ENCODE results near the gene TNS1.

TNS1 gene

GRCh38 chr2:217832115-217832514 lies 170.7 kb downstream of the TNS1 start:
- Mint-ChIP-seq H3K27me3 (peaks cover 1% of the 10 kb centered on the region), H3K9me3 (no peaks in the 10 kb centered on the region)

GRCh38 chr2:217831306-217831705 lies 171.5 kb downstream of the TNS1 start:
- peaks cover 55% of the 10 kb centered on the region for H3K4me1 Mint-ChIP-seq (ENCODE audit: low read depth)
- no peaks in the 10 kb centered on the region for H3K9me3 Mint-ChIP-seq
- peaks cover 5% of the 10 kb centered on the region for H3K27me3 Mint-ChIP-seq
- H3K36me3 Mint-ChIP-seq (ENCODE audit: low read depth): peaks cover 73% of the 10 kb centered on the region
- H3K4me3 Mint-ChIP-seq: no peak overlapping the region
- intact Hi-C loops (cut with micrococcal nuclease): no loop called here
- peak overlapping the region; percentile 9 for H3K27ac Mint-ChIP-seq

More at GRCh38 chr2:217832115-217832514, 170.7 kb downstream of the TNS1 start:
- Mint-ChIP-seq H3K4me3 (no peak overlapping the region), H3K36me3 (ENCODE audit: low read depth) (peaks cover 74% of the 10 kb centered on the region), H3K27ac (no peak overlapping the region), H3K4me1 (ENCODE audit: low read depth) (peaks cover 55% of the 10 kb centered on the region)
- intact Hi-C loops (cut with micrococcal nuclease): no loop called here

- H3K36me3 Mint-ChIP-seq (ENCODE audit: low read depth): peaks cover 74% of the 10 kb centered on the region
- peaks cover 7% of the 10 kb centered on the region for H3K27me3 Mint-ChIP-seq
- no peaks in the 10 kb centered on the region for H3K9me3 Mint-ChIP-seq
- H3K27ac Mint-ChIP-seq: peak overlapping the region; percentile 9
- H3K4me3 Mint-ChIP-seq: no peak overlapping the region
- intact Hi-C loops (cut with micrococcal nuclease): no loop called here
- peaks cover 58% of the 10 kb centered on the region for H3K4me1 Mint-ChIP-seq (ENCODE audit: low read depth)
Observed at GRCh38 chr2:217830807-217831206, 172.0 kb downstream of the TNS1 start.

DNA sequence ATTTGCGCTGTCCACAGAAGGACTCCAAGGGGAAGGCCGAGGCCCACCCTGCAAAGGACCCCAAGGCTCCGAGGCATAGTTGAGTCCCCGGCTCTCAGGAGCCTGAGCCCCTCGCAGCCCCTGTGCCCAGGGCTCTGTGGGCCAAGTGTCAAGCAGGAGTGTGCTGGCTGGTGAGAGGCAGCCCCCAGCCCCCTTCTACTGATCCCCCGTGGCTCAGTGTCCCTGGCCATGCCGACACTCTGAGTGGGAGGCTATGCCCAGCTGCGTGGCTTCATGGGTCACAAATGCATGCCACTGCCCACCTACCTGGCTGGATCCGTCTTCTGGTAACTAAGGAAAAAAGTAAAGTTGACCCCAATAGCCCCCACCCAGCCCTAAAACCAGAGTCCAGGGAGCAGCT lies 172.7 kb downstream of the TNS1 start:
- Mint-ChIP-seq H3K4me1 (ENCODE audit: low read depth) (peaks cover 56% of the 10 kb centered on the region), H3K36me3 (ENCODE audit: low read depth) (peaks cover 73% of the 10 kb centered on the region), H3K27me3 (peaks cover 11% of the 10 kb centered on the region), H3K27ac (peak overlapping the region; percentile 9), H3K4me3 (no peak overlapping the region), H3K9me3 (no peaks in the 10 kb centered on the region)
- intact Hi-C loops (cut with micrococcal nuclease): no loop called here

DNA sequence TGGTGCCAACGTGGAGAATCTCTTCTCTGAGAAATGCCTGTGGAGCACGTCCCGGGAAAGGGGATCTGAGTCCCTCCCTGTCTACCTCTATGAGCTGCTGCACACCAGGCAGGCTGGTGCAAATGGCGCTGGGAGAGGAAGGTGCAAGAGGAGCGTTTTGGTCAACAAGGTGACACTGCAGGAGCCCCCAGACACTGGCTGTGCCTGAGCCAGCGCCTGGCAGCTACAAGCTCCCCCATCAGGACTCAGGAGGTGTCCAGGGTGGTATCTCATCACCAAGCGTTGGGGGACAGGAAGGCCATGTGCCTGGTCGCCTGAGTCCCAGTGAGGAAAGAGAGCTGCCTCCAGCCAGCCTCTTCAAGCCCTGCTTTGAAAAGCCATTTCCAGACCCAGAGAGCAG lies 173.4 kb downstream of the TNS1 start:
- H3K9me3 Mint-ChIP-seq: no peaks in the 10 kb centered on the region
- no peak overlapping the region for H3K4me3 Mint-ChIP-seq
- peak overlapping the region; percentile 9 for H3K27ac Mint-ChIP-seq
- intact Hi-C loops (cut with micrococcal nuclease): no loop called here
- peaks cover 15% of the 10 kb centered on the region for H3K27me3 Mint-ChIP-seq
- H3K36me3 Mint-ChIP-seq (ENCODE audit: low read depth): peaks cover 73% of the 10 kb centered on the region
- H3K4me1 Mint-ChIP-seq (ENCODE audit: low read depth): peaks cover 49% of the 10 kb centered on the region

DNA sequence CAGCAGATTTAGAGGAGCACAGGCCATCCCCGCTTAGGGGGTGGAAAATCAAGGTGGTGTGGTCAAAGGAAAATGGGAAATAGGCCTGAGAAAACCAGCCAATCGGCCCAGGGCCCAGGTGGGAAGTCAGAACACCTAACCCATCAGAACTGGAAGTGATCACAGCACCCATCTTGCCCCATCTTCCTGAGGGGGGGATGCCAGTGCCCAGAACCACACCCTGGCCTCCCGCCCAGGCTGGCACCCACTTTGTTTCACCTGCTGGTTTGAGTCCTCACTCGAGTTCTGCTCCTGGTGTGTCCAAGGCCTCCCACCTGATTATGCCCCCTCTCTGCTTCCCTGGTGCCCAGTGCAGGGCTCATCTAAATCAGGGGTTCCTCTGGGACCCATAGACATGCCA lies 174.5 kb downstream of the TNS1 start:
- intact Hi-C loops (cut with micrococcal nuclease): no loop called here
- Mint-ChIP-seq H3K4me3 (no peak overlapping the region), H3K4me1 (ENCODE audit: low read depth) (peaks cover 44% of the 10 kb centered on the region), H3K36me3 (ENCODE audit: low read depth) (peaks cover 67% of the 10 kb centered on the region), H3K27me3 (peaks cover 15% of the 10 kb centered on the region), H3K27ac (peak overlapping the region; percentile 90), H3K9me3 (no peaks in the 10 kb centered on the region)

DNA sequence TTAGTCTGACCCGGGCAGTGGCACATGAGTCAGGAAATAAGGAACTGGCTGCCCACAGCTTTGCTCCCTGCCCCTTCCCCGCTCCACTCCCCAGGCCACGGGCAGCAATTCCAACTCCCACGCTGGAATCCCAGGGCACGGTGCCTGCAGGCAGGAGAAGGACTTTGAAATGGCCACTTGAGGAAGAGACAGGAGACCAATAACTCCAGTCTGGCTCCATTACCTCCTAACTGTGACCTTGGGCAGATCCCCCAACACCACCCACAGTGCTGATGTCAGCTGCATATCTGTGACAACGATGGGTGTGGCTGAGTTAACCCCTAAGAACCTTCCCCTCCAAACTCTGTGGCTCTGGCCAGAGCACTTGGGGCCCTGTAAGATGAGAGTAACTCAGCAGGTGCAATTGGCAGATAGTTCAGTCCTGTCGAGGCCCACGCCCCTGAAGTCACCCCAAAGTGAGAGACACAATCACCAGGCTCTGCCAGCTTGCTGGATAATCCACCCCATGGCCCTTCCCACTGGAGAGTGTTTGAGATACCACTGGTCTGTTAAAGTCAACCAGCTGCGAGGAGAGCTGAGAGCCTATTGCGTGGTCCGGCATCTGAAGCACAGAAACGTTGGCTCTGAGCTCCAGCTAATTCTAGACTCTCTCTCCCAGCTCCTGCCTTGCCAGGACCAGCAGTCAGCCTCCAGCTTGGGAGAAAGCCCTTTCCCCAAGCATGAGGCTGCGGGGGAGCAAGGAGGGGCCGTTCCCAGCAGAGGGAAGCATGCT lies 175.2 kb downstream of the TNS1 start:
- peaks cover 44% of the 10 kb centered on the region for H3K4me1 Mint-ChIP-seq (ENCODE audit: low read depth)
- H3K27ac Mint-ChIP-seq: peak overlapping the region; percentile 90
- peaks cover 61% of the 10 kb centered on the region for H3K36me3 Mint-ChIP-seq (ENCODE audit: low read depth)
- intact Hi-C loops (cut with micrococcal nuclease): no loop called here
- H3K4me3 Mint-ChIP-seq: peak overlapping the region; percentile 51
- peaks cover 15% of the 10 kb centered on the region for H3K27me3 Mint-ChIP-seq
- no peaks in the 10 kb centered on the region for H3K9me3 Mint-ChIP-seq

DNA sequence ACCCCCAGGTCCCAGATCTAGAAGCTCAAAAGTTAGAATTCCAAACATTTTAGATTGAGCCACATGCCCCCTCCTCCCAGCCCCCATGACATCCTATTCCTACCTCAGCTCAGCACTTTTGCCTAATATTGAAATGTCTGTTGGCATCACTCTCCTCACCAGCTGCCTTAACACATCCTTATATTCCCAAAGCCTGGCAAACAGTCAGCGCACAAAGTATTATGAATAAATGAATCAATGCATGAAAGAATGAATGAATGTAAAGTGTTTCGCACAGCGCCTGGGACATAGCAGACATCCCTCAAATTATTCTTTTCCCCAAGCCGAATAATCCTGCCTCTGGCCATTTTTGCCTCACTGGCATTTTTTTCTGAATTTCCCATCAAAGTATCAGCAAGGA lies 175.8 kb downstream of the TNS1 start:
- intact Hi-C loops (cut with micrococcal nuclease): no loop called here
- Mint-ChIP-seq H3K4me1 (ENCODE audit: low read depth) (peaks cover 43% of the 10 kb centered on the region), H3K4me3 (peak overlapping the region; percentile 51), H3K27ac (peak overlapping the region; percentile 90), H3K36me3 (ENCODE audit: low read depth) (peaks cover 63% of the 10 kb centered on the region), H3K27me3 (peaks cover 15% of the 10 kb centered on the region), H3K9me3 (no peaks in the 10 kb centered on the region)

- Mint-ChIP-seq H3K4me1 (ENCODE audit: low read depth) (peaks cover 38% of the 10 kb centered on the region), H3K27me3 (peaks cover 14% of the 10 kb centered on the region), H3K9me3 (no peaks in the 10 kb centered on the region), H3K27ac (peak overlapping the region; percentile 90), H3K4me3 (no peak overlapping the region), H3K36me3 (ENCODE audit: low read depth) (peaks cover 58% of the 10 kb centered on the region)
- intact Hi-C loops (cut with micrococcal nuclease): no loop called here
Observed at GRCh38 chr2:217826520-217826919, 176.3 kb downstream of the TNS1 start.

- peaks cover 55% of the 10 kb centered on the region for H3K36me3 Mint-ChIP-seq (ENCODE audit: low read depth)
- H3K27me3 Mint-ChIP-seq: peaks cover 14% of the 10 kb centered on the region
- no peaks in the 10 kb centered on the region for H3K9me3 Mint-ChIP-seq
- peaks cover 34% of the 10 kb centered on the region for H3K4me1 Mint-ChIP-seq (ENCODE audit: low read depth)
- H3K4me3 Mint-ChIP-seq: no peak overlapping the region
- intact Hi-C loops (cut with micrococcal nuclease): no loop called here
- peak overlapping the region; percentile 90 for H3K27ac Mint-ChIP-seq
Observed at GRCh38 chr2:217825469-217826235, 177.1 kb downstream of the TNS1 start.

GRCh38 chr2:217824223-217824622 lies 178.6 kb downstream of the TNS1 start:
- Mint-ChIP-seq H3K4me1 (ENCODE audit: low read depth) (peaks cover 46% of the 10 kb centered on the region), H3K4me3 (no peak overlapping the region), H3K27ac (no peak overlapping the region), H3K27me3 (peaks cover 14% of the 10 kb centered on the region), H3K36me3 (ENCODE audit: low read depth) (peaks cover 51% of the 10 kb centered on the region), H3K9me3 (no peaks in the 10 kb centered on the region)
- intact Hi-C loops (cut with micrococcal nuclease): no loop called here

GRCh38 chr2:217823626-217824025 lies 179.2 kb downstream of the TNS1 start:
- Mint-ChIP-seq H3K36me3 (ENCODE audit: low read depth) (peaks cover 49% of the 10 kb centered on the region), H3K27me3 (peaks cover 14% of the 10 kb centered on the region), H3K4me3 (no peak overlapping the region), H3K9me3 (no peaks in the 10 kb centered on the region), H3K4me1 (ENCODE audit: low read depth) (peaks cover 45% of the 10 kb centered on the region), H3K27ac (no peak overlapping the region)
- intact Hi-C loops (cut with micrococcal nuclease): no loop called here

DNA sequence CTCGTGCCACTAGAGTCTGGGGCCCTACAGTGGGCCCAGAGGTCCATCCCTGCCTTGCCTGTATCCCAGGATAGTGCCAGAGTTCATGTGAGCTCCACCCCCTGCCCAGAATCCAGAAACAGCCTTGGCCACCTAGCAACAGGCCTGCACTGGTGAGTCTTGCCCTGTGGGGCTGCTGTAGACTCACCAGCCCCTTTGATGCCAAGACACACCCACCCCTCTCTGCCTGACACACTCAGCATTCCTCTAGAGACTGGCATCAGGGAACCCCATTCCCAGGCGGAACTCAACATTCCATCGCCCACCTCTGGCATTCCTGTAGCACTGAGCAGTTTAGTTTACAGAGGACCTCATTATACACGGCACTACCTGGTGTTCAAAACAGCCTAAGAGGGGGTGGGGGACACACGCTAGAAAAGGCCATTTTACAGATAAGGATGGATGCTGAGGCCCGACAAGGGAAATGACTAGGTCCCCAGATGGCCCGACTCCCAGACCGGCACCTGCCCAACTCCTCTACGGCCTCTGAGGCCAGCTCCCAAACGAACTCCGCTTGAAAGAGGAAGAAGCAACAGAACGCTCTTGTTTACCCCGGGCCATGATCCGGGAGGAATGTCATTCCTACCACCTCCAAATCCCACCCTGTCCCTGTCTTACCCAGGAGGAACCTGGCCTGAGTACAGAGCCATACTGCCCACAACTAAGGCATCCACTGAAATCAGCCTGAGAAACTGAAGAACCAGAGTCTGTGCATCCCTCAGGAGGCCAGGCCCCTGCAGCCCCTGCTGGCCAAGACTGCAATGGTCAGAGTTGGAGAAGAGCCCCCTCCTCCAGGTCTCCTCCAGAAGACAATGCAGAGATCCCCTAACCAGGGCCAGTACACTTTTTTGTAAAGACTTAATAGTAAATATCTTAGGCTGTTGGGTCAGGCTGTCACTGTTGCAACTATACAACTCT lies 180.2 kb downstream of the TNS1 start:
- H3K4me3 Mint-ChIP-seq: no peak overlapping the region
- intact Hi-C loops (cut with micrococcal nuclease): no loop called here

More for the DNA sequence above, 180.2 kb downstream of the TNS1 start:
- no peaks in the 10 kb centered on the region for H3K9me3 Mint-ChIP-seq
- peaks cover 53% of the 10 kb centered on the region for H3K36me3 Mint-ChIP-seq (ENCODE audit: low read depth)
- H3K27me3 Mint-ChIP-seq: peaks cover 14% of the 10 kb centered on the region
- H3K27ac Mint-ChIP-seq: no peak overlapping the region
- H3K4me1 Mint-ChIP-seq (ENCODE audit: low read depth): peaks cover 34% of the 10 kb centered on the region

Measured in dendritic cell treated with granulocyte-macrophage colony-stimulating factor and Interleukin-4, amounts not matched to agents 40 ng/mL and 50 ng/mL, for 4 days (primary cell).